Chondrocyte (in vitro differentiated cells): ENCODE results near the gene DNM3. TPM values are rescaled to one million over a fixed set of nuclear protein-coding genes. Genes with fewer than 3 reads are reported as not detected.

ENCODE experiments used
- DNase-seq: peaks from one replicate; pipeline ENCODE4 v3.0.0; 2021; ENCODE audit warnings: mixed read lengths, low spot score
- H3K27ac Mint-ChIP-seq: one replicate; pipeline ENCODE4 v1.8.0; 2021; ENCODE audit warnings: mild to moderate bottlenecking, moderate library complexity, mixed read lengths; ENCODE audit not compliant: unreplicated experiment
- H3K27me3 Mint-ChIP-seq: 2 replicates; pipeline ENCODE4 v1.8.0; 2021; ENCODE audit warnings: low read depth, mixed read lengths
- H3K36me3 Mint-ChIP-seq: 2 replicates; pipeline ENCODE4 v1.8.0; 2021; ENCODE audit warnings: low read depth, mixed read lengths
- H3K4me1 Mint-ChIP-seq: 2 replicates; pipeline ENCODE4 v1.8.0; 2021; ENCODE audit warnings: low read depth, mild to moderate bottlenecking, mixed read lengths
- H3K4me3 Mint-ChIP-seq: one replicate; pipeline ENCODE4 v1.8.0; 2021; ENCODE audit warnings: mild to moderate bottlenecking, moderate library complexity, mixed read lengths; ENCODE audit not compliant: unreplicated experiment
- H3K9me3 Mint-ChIP-seq: 2 replicates; pipeline ENCODE4 v1.8.0; 2021; ENCODE audit warnings: low read depth, mixed read lengths
- CTCF ChIP-seq: fragments of 200-600 bp; sonication (generic); IDR thresholded peaks from 2 replicates; pipeline ENCODE4 v1.5.0; 2021; ENCODE audit warnings: antibody characterized with exemption, mild to moderate bottlenecking, moderate library complexity
- total RNA-seq: library from RNA; stranded (reverse); gene quantifications from 3 replicates; pipeline ENCODE4 v1.2.1, GENCODE V29; 2021

DNM3 gene
- total RNA-seq, 1 donor from 2014 or later = 12.4 TPM

GRCh38 chr1:172380441-172381244 is 539.3 kb downstream of the DNM3 start:
- Mint-ChIP-seq H3K27ac (peak overlapping the region; percentile 94), H3K9me3 (no peaks in the 10 kb centered on the region), H3K4me1 (peaks cover 71% of the 10 kb centered on the region), H3K36me3 (peaks cover 6% of the 10 kb centered on the region), H3K27me3 (no peaks in the 10 kb centered on the region), H3K4me3 (no peak overlapping the region)
- TF ChIP-seq CTCF = no peak
- DNase-seq = no peak

GRCh38 chr1:172381946-172382345 is 540.6 kb downstream of the DNM3 start:
- no peak for DNase-seq

GRCh38 chr1:172382406-172382805 is 541.1 kb downstream of the DNM3 start:
- Mint-ChIP-seq H3K4me3 (peak overlapping the region; percentile 61), H3K27ac (peak overlapping the region; percentile 99), H3K4me1 (peaks cover 77% of the 10 kb centered on the region), H3K36me3 (peaks cover 9% of the 10 kb centered on the region), H3K27me3 (no peaks in the 10 kb centered on the region), H3K9me3 (no peaks in the 10 kb centered on the region)
- TF ChIP-seq CTCF = no peak
- DNase-seq = no peak

More at GRCh38 chr1:172381946-172382345, 540.6 kb downstream of the DNM3 start:
- H3K27me3 Mint-ChIP-seq = no peaks in the 10 kb centered on the region
- H3K27ac Mint-ChIP-seq = peak overlapping the region; percentile 99
- no peak overlapping the region for H3K4me3 Mint-ChIP-seq
- peaks cover 75% of the 10 kb centered on the region for H3K4me1 Mint-ChIP-seq
- no peaks in the 10 kb centered on the region for H3K9me3 Mint-ChIP-seq
- peaks cover 8% of the 10 kb centered on the region for H3K36me3 Mint-ChIP-seq
- no peak for TF ChIP-seq CTCF

- no peaks in the 10 kb centered on the region for H3K9me3 Mint-ChIP-seq
- peak overlapping the region; percentile 61 for H3K4me3 Mint-ChIP-seq
- peaks cover 77% of the 10 kb centered on the region for H3K4me1 Mint-ChIP-seq
- peaks cover 11% of the 10 kb centered on the region for H3K36me3 Mint-ChIP-seq
- TF ChIP-seq CTCF = no peak
- H3K27ac Mint-ChIP-seq = peak overlapping the region; percentile 99
- DNase-seq = no peak
- H3K27me3 Mint-ChIP-seq = no peaks in the 10 kb centered on the region
These were observed 541.7 kb downstream of the DNM3 start for GRCh38 chr1:172382990-172383389.

- H3K36me3 Mint-ChIP-seq = peaks cover 11% of the 10 kb centered on the region
- TF ChIP-seq CTCF = no peak
- peak overlapping the region; percentile 61 for H3K4me3 Mint-ChIP-seq
- no peaks in the 10 kb centered on the region for H3K27me3 Mint-ChIP-seq
- no peaks in the 10 kb centered on the region for H3K9me3 Mint-ChIP-seq
- H3K4me1 Mint-ChIP-seq = peaks cover 73% of the 10 kb centered on the region
- peak overlapping the region; percentile 99 for H3K27ac Mint-ChIP-seq
- DNase-seq = no peak
These were observed 542.2 kb downstream of the DNM3 start for GRCh38 chr1:172383536-172383935.
